ENCODE data around the gene NR2C2AP. TPM values are rescaled to one million over a fixed set of nuclear protein-coding genes. Genes with fewer than 3 reads are reported as not detected.

NR2C2AP gene
- total RNA-seq, 1 experiment from 2014 or later: 20.6 TPM

- no peak overlapping the region for H3K27ac Mint-ChIP-seq (ENCODE audit: low read depth, unreplicated experiment)
- ChIA-PET POLR2A (no interaction called here), CTCF (no interaction called here)
- intact Hi-C loops (cut with micrococcal nuclease): no loop called here
- TF ChIP-seq, protein P1, sequence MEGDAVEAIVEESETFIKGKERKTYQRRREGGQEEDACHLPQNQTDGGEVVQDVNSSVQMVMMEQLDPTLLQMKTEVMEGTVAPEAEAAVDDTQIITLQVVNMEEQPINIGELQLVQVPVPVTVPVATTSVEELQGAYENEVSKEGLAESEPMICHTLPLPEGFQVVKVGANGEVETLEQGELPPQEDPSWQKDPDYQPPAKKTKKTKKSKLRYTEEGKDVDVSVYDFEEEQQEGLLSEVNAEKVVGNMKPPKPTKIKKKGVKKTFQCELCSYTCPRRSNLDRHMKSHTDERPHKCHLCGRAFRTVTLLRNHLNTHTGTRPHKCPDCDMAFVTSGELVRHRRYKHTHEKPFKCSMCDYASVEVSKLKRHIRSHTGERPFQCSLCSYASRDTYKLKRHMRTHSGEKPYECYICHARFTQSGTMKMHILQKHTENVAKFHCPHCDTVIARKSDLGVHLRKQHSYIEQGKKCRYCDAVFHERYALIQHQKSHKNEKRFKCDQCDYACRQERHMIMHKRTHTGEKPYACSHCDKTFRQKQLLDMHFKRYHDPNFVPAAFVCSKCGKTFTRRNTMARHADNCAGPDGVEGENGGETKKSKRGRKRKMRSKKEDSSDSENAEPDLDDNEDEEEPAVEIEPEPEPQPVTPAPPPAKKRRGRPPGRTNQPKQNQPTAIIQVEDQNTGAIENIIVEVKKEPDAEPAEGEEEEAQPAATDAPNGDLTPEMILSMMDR (IDR thresholded peaks at IDR 0.05; ENCODE audit: unreplicated experiment): no peak
- no peak overlapping the region for H3K4me3 Mint-ChIP-seq (ENCODE audit: unreplicated experiment)
- BruUV-seq (replicated peaks): no TSS peak
- H3K36me3 Mint-ChIP-seq (ENCODE audit: insufficient read depth, unreplicated experiment): no peaks in the 10 kb centered on the region
- no peak for DNase-seq (ENCODE audit: unreplicated experiment)
- no peaks in the 10 kb centered on the region for H3K9me3 Mint-ChIP-seq (ENCODE audit: unreplicated experiment)
- H3K4me1 Mint-ChIP-seq (ENCODE audit: insufficient read depth, unreplicated experiment): peaks cover 13% of the 10 kb centered on the region
- peaks cover 26% of the 10 kb centered on the region for H3K27me3 Mint-ChIP-seq (ENCODE audit: insufficient read depth, unreplicated experiment)
Observed at GRCh38 chr19:19209372-19209771, 6.2 kb upstream of the NR2C2AP start.

DNA sequence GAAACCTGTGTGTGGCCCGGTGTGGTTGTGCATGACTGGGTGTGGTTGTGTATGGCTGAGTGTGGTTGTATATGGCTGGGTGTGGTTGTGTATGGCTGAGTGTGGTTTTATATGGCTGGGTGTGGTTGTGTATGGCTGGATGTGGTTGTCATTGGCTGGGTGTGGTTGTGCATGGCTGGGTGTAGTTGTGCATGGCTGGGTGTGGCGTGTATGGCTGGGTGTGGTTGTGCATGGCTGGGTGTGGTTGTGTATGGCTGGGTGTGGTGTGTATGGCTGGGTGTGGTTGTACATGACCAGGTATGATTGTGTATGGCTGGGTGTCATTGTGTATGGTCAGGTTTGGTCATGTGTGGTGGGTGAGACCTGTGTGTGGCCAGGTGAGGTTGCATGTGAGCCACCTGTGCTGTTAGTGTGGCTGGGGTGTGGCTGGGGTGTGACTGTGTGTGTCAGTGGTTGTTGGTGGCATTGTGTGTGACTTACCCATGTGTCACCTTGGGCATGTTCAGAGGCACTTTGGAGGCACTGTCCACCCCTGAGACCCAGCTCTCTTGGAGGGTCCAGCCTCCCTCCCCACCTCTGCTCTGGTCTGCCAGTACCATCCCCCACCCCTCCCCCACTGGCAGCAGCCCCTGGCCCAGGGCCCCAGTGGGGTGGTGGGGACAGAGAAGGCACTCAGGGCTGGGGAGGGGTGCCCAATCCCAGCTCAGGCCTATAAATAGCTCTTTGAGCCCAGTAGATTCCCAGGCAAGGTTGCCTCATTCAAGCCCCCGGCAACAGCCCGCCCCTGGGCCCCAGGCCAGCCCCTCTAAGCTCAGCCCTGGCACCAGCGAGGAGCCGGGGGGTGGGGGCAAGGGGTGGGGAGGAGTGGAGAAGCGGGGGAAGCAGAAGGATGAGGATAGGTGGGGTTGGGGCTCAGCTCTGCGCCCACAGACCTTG lies 4.7 kb upstream of the NR2C2AP start:
- H3K27me3 Mint-ChIP-seq (ENCODE audit: insufficient read depth, unreplicated experiment): peaks cover 11% of the 10 kb centered on the region
- peaks cover 13% of the 10 kb centered on the region for H3K4me1 Mint-ChIP-seq (ENCODE audit: insufficient read depth, unreplicated experiment)

GRCh38 chr19:19206938-19207337 lies 3.7 kb upstream of the NR2C2AP start:
- no peak overlapping the region for H3K4me3 Mint-ChIP-seq (ENCODE audit: unreplicated experiment)
- no peaks in the 10 kb centered on the region for H3K36me3 Mint-ChIP-seq (ENCODE audit: insufficient read depth, unreplicated experiment)
- TF ChIP-seq, protein P1 (IDR thresholded peaks at IDR 0.05; ENCODE audit: unreplicated experiment): no peak
- H3K27ac Mint-ChIP-seq (ENCODE audit: low read depth, unreplicated experiment): no peak overlapping the region
- intact Hi-C loops (cut with micrococcal nuclease): no loop called here
- ChIA-PET POLR2A (interaction anchor here (0.6 kb wide), 3 partner anchors 190 to 884 kb away, joined by 3 read pairs; partner anchors contain the start of gene LSM4), CTCF (no interaction called here)
- DNase-seq (ENCODE audit: unreplicated experiment): no peak
- no peaks in the 10 kb centered on the region for H3K9me3 Mint-ChIP-seq (ENCODE audit: unreplicated experiment)
- peaks cover 11% of the 10 kb centered on the region for H3K27me3 Mint-ChIP-seq (ENCODE audit: insufficient read depth, unreplicated experiment)
- BruUV-seq (replicated peaks): no TSS peak
- H3K4me1 Mint-ChIP-seq (ENCODE audit: insufficient read depth, unreplicated experiment): peaks cover 13% of the 10 kb centered on the region

More for the DNA sequence above, 4.7 kb upstream of the NR2C2AP start:
- CTCF ChIA-PET: interaction anchor here (0.6 kb wide), 1 partner anchor 16 kb away, joined by 3 read pairs; no protein-coding TSS in a partner anchor
- TF ChIP-seq, protein P1 (IDR thresholded peaks at IDR 0.05; ENCODE audit: unreplicated experiment): no peak
- intact Hi-C loops (cut with micrococcal nuclease): no loop called here
- Mint-ChIP-seq H3K4me3 (ENCODE audit: unreplicated experiment) (no peak overlapping the region), H3K27ac (ENCODE audit: low read depth, unreplicated experiment) (no peak overlapping the region), H3K9me3 (ENCODE audit: unreplicated experiment) (no peaks in the 10 kb centered on the region), H3K36me3 (ENCODE audit: insufficient read depth, unreplicated experiment) (no peaks in the 10 kb centered on the region)
- POLR2A ChIA-PET: no interaction called here
- DNase-seq (ENCODE audit: unreplicated experiment): no peak
- BruUV-seq (replicated peaks): no TSS peak

Measured in MCF 10A (cell line).